CD4-positive, CD25-positive, alpha-beta regulatory T cell (primary cell): Measurements from ENCODE around the gene SPARCL1. TPM values are rescaled to one million over a fixed set of nuclear protein-coding genes. Genes with fewer than 3 reads are reported as not detected.

Experiments
- ATAC-seq, 2 donors: fragments of 150-1000 bp; cut with Tn5 transposase; one replicate each; pipeline ENCODE4 v1.10.0; 2021; ENCODE audit warnings: low read depth in 2 of 2, moderate number of reproducible peaks in 2 of 2, moderate library complexity in 1 of 2
- DNase-seq, 3 donors: peaks; one replicate each; pipeline versions ENCODE4 v3.0.0 to v3.0.0-alpha.2; 2012 to 2022; ENCODE audit warnings: mixed read lengths in 1 of 3
- H3K27ac ChIP-seq: one replicate; pipeline ENCODE4 v1.7.0; 2013; ENCODE audit warnings: mild to moderate bottlenecking, low read length; ENCODE audit not compliant: insufficient read depth, poor library complexity, severe bottlenecking
- H3K27me3 ChIP-seq: one replicate; pipeline ENCODE4 v1.7.0; 2013; ENCODE audit warnings: low read length; ENCODE audit not compliant: control insufficient read depth, insufficient read depth
- H3K36me3 ChIP-seq: one replicate; pipeline ENCODE4 v1.7.0; 2013; ENCODE audit warnings: mild to moderate bottlenecking, low read length, moderate library complexity; ENCODE audit not compliant: control insufficient read depth, insufficient read depth
- H3K4me1 ChIP-seq: 2 replicates; pipeline ENCODE4 v1.7.0; 2013; ENCODE audit warnings: mild to moderate bottlenecking, low read length; ENCODE audit not compliant: insufficient read depth, control insufficient read depth, poor library complexity, severe bottlenecking
- H3K4me3 ChIP-seq: one replicate; pipeline ENCODE4 v1.7.0; 2013; ENCODE audit warnings: low read depth, mild to moderate bottlenecking, low read length, moderate library complexity
- H3K9me3 ChIP-seq, 2 experiments: 1 replicate in 1 of 2; 2 replicates in 1 of 2; pipeline ENCODE4 v1.7.0; 2013; ENCODE audit warnings: low read length in 2 of 2, mild to moderate bottlenecking in 1 of 2, moderate library complexity in 1 of 2; ENCODE audit not compliant: control insufficient read depth in 2 of 2
- H3K27ac Mint-ChIP-seq, 3 donors: one replicate each; pipeline ENCODE4 v1.8.0; 2020 to 2022; ENCODE audit warnings: mild to moderate bottlenecking in 3 of 3, mixed read lengths in 3 of 3, moderate library complexity in 2 of 3
- H3K27me3 Mint-ChIP-seq: one replicate; pipeline ENCODE4 v1.8.0; 2022; ENCODE audit warnings: mild to moderate bottlenecking, mixed read lengths
- H3K36me3 Mint-ChIP-seq: one replicate; pipeline ENCODE4 v1.8.0; 2020; ENCODE audit warnings: mixed read lengths
- H3K4me1 Mint-ChIP-seq, 4 donors: one replicate each; pipeline ENCODE4 v1.8.0; 2020 to 2022; ENCODE audit warnings: mixed read lengths in 4 of 4, mild to moderate bottlenecking in 1 of 4
- H3K4me3 Mint-ChIP-seq, 4 donors: one replicate each; pipeline ENCODE4 v1.8.0; 2020 to 2022; ENCODE audit warnings: mild to moderate bottlenecking in 4 of 4, mixed read lengths in 4 of 4, moderate library complexity in 3 of 4
- H3K9me3 Mint-ChIP-seq, 7 donors: one replicate each; pipeline ENCODE4 v1.8.0; 2020 to 2022; ENCODE audit warnings: mixed read lengths in 7 of 7, mild to moderate bottlenecking in 3 of 7, moderate library complexity in 2 of 7
- polyA plus RNA-seq, 4 donors: library from polyadenylated mRNA; unstranded; fragments of 300-500 nt; fragmentation: Illumina TruSeq; gene quantifications; one replicate each; pipeline ENCODE4 v1.2.3, GENCODE V29; 2021
- total RNA-seq: library from RNA; stranded (reverse); gene quantifications from one replicate; pipeline ENCODE4 v1.2.3, GENCODE V29; 2022

The SPARCL1 gene
- total and polyA plus RNA-seq, 5 donors from 2014 or later, result not detected

GRCh38 chr4:87511500-87511899 is 17.7 kb downstream of the SPARCL1 start:
- Mint-ChIP-seq H3K27me3 (no peaks in the 10 kb centered on the region), H3K27ac (no peak overlapping the region), H3K4me1 (no peaks in the 10 kb centered on the region), H3K4me3 (no peak overlapping the region), H3K36me3 (no peaks in the 10 kb centered on the region), H3K9me3 (peaks cover 0 to 4% (median 0%) of the 10 kb centered on the region in 7 donors)
- H3K4me3 ChIP-seq, result no peak overlapping the region
- H3K36me3 ChIP-seq, result no peaks in the 10 kb centered on the region
- no peaks in the 10 kb centered on the region for H3K4me1 ChIP-seq
- H3K27ac ChIP-seq, result no peak overlapping the region
- DNase-seq (no peak), ATAC-seq (no peak)
- no peaks in the 10 kb centered on the region for H3K27me3 ChIP-seq
- H3K9me3 ChIP-seq, result no peaks in the 10 kb centered on the region

- Histone ChIP-seq H3K4me1 (no peaks in the 10 kb centered on the region), H3K27ac (no peak overlapping the region), H3K4me3 (no peak overlapping the region), H3K27me3 (no peaks in the 10 kb centered on the region), H3K36me3 (no peaks in the 10 kb centered on the region), H3K9me3 (no peaks in the 10 kb centered on the region)
- no peak overlapping the region for H3K4me3 Mint-ChIP-seq
- H3K27me3 Mint-ChIP-seq, result no peaks in the 10 kb centered on the region
- H3K36me3 Mint-ChIP-seq, result no peaks in the 10 kb centered on the region
- DNase-seq (no peak), ATAC-seq (no peak)
- H3K4me1 Mint-ChIP-seq, result no peaks in the 10 kb centered on the region
- no peak overlapping the region for H3K27ac Mint-ChIP-seq
- peaks cover 0 to 4% (median 0%) of the 10 kb centered on the region in 7 donors for H3K9me3 Mint-ChIP-seq
Observed at GRCh38 chr4:87510747-87511146, 18.4 kb downstream of the SPARCL1 start.

GRCh38 chr4:87506974-87507701 is 22.0 kb downstream of the SPARCL1 start:
- Mint-ChIP-seq H3K9me3 (peaks cover 0 to 2% (median 0%) of the 10 kb centered on the region in 7 donors), H3K36me3 (no peaks in the 10 kb centered on the region)

GRCh38 chr4:87505862-87506261 is 23.3 kb downstream of the SPARCL1 start:
- H3K27ac ChIP-seq, result no peak overlapping the region
- peaks cover 0 to 7% (median 4%) of the 10 kb centered on the region in 4 donors for H3K4me1 Mint-ChIP-seq
- no peaks in the 10 kb centered on the region for H3K4me1 ChIP-seq
- no peaks in the 10 kb centered on the region for H3K9me3 ChIP-seq
- ATAC-seq (no peak), DNase-seq (no peak)
- no peak overlapping the region for H3K4me3 Mint-ChIP-seq
- no peaks in the 10 kb centered on the region for H3K36me3 Mint-ChIP-seq
- no peaks in the 10 kb centered on the region for H3K27me3 Mint-ChIP-seq
- H3K27ac Mint-ChIP-seq, result no peak overlapping the region
- H3K4me3 ChIP-seq, result no peak overlapping the region
- no peaks in the 10 kb centered on the region for H3K27me3 ChIP-seq
- no peaks in the 10 kb centered on the region for H3K36me3 ChIP-seq
- H3K9me3 Mint-ChIP-seq, result no peaks in the 10 kb centered on the region

More at GRCh38 chr4:87506974-87507701, 22.0 kb downstream of the SPARCL1 start:
- Histone ChIP-seq H3K27me3 (no peaks in the 10 kb centered on the region), H3K36me3 (no peaks in the 10 kb centered on the region), H3K27ac (no peak overlapping the region), H3K9me3 (no peaks in the 10 kb centered on the region), H3K4me1 (no peaks in the 10 kb centered on the region), H3K4me3 (no peak overlapping the region)
- H3K27ac Mint-ChIP-seq, result no peak overlapping the region
- no peaks in the 10 kb centered on the region for H3K4me1 Mint-ChIP-seq
- H3K27me3 Mint-ChIP-seq, result no peaks in the 10 kb centered on the region
- no peak overlapping the region for H3K4me3 Mint-ChIP-seq
- ATAC-seq, result no peak
- no peak for DNase-seq

GRCh38 chr4:87502580-87503238 is 26.5 kb downstream of the SPARCL1 start:
- H3K9me3 ChIP-seq, result no peaks in the 10 kb centered on the region
- no peaks in the 10 kb centered on the region for H3K36me3 ChIP-seq
- no peaks in the 10 kb centered on the region for H3K27me3 ChIP-seq
- H3K4me1 ChIP-seq, result peaks cover 11% of the 10 kb centered on the region
- H3K4me3 Mint-ChIP-seq, result no peak overlapping the region
- DNase-seq (no peak), ATAC-seq (no peak)
- H3K9me3 Mint-ChIP-seq, result no peaks in the 10 kb centered on the region
- no peak overlapping the region for H3K27ac ChIP-seq
- H3K27ac Mint-ChIP-seq, result no peak overlapping the region
- peaks cover 2 to 29% (median 17%) of the 10 kb centered on the region in 4 donors for H3K4me1 Mint-ChIP-seq
- no peaks in the 10 kb centered on the region for H3K36me3 Mint-ChIP-seq
- no peaks in the 10 kb centered on the region for H3K27me3 Mint-ChIP-seq
- H3K4me3 ChIP-seq, result no peak overlapping the region

- no peaks in the 10 kb centered on the region for H3K9me3 Mint-ChIP-seq
- H3K4me3 Mint-ChIP-seq, result peak overlapping the region in 1 of 4 donors; percentile 87
Observed at GRCh38 chr4:87500092-87500462, 29.1 kb downstream of the SPARCL1 start.

GRCh38 chr4:87499403-87500091 is 29.6 kb downstream of the SPARCL1 start:
- peak in 1 of 3 donors; percentile 10 for DNase-seq
- Histone ChIP-seq H3K4me1 (peaks cover 11% of the 10 kb centered on the region), H3K36me3 (no peaks in the 10 kb centered on the region), H3K4me3 (peak overlapping the region; percentile 17), H3K27ac (no peak overlapping the region), H3K9me3 (no peaks in the 10 kb centered on the region), H3K27me3 (no peaks in the 10 kb centered on the region)
- Mint-ChIP-seq H3K9me3 (no peaks in the 10 kb centered on the region), H3K27ac (no peak overlapping the region), H3K4me1 (peaks cover 2 to 29% (median 17%) of the 10 kb centered on the region in 4 donors), H3K27me3 (no peaks in the 10 kb centered on the region), H3K36me3 (no peaks in the 10 kb centered on the region), H3K4me3 (peak overlapping the region in 3 of 4 donors; percentile 1 to 87 (median 59))
- no peak for ATAC-seq

More at GRCh38 chr4:87500092-87500462, 29.1 kb downstream of the SPARCL1 start:
- DNase-seq (no peak), ATAC-seq (no peak)
- H3K27me3 Mint-ChIP-seq, result no peaks in the 10 kb centered on the region
- H3K9me3 ChIP-seq, result no peaks in the 10 kb centered on the region
- peaks cover 11% of the 10 kb centered on the region for H3K4me1 ChIP-seq
- H3K27ac ChIP-seq, result no peak overlapping the region
- H3K36me3 Mint-ChIP-seq, result no peaks in the 10 kb centered on the region
- peaks cover 2 to 29% (median 17%) of the 10 kb centered on the region in 4 donors for H3K4me1 Mint-ChIP-seq
- H3K27ac Mint-ChIP-seq, result no peak overlapping the region
- H3K36me3 ChIP-seq, result no peaks in the 10 kb centered on the region
- H3K4me3 ChIP-seq, result peak overlapping the region; percentile 17
- no peaks in the 10 kb centered on the region for H3K27me3 ChIP-seq
